ENCODE results near the gene SNX11. TPM values are rescaled to one million over a fixed set of nuclear protein-coding genes. Genes with fewer than 3 reads are reported as not detected.

Gene SNX11
- total RNA-seq, 1 experiment from 2014 or later: 26.8 TPM

- ATAC-seq (no peak), DNase-seq (ENCODE audit: low read depth, low spot score) (no peak)
- H3K27me3 ChIP-seq (ENCODE audit: insufficient read depth, low read length): no peaks in the 10 kb centered on the region
- H3K9me2 ChIP-seq (ENCODE audit: insufficient read depth): no peaks in the 10 kb centered on the region
- TF ChIP-seq ZFX (IDR thresholded peaks at IDR 0.05) (no peak), YY1 (IDR thresholded peaks at IDR 0.05; ENCODE audit: extremely low read depth, insufficient replicate concordance, low read depth, low read length) (no peak), SP1 (IDR thresholded peaks at IDR 0.05; ENCODE audit: low read depth) (no peak), CBX3 (IDR thresholded peaks at IDR 0.05; ENCODE audit: low read depth) (no peak), ATF3 (IDR thresholded peaks at IDR 0.05) (no peak), FOSL1 (IDR thresholded peaks at IDR 0.05; ENCODE audit: low read depth) (no peak), SRF (IDR thresholded peaks at IDR 0.05; ENCODE audit: low read depth) (no peak), TCF7L2 (IDR thresholded peaks at IDR 0.05; ENCODE audit: borderline replicate concordance, extremely low read depth, insufficient read depth, insufficient read length) (no peak), CTCF (IDR thresholded peaks at IDR 0.05 in 2 of 3, conservative IDR thresholded peaks at IDR 0.05 in 1 of 3; ENCODE audit: borderline replicate concordance in 1 of 3, insufficient read depth in 1 of 3, low read depth in 2 of 3, low read length in 2 of 3) (no peak), ZBTB33 (IDR thresholded peaks at IDR 0.05; ENCODE audit: extremely low read depth, insufficient replicate concordance, low read length) (no peak), ZNF274 (IDR thresholded peaks at IDR 0.05; ENCODE audit: low read depth, low read length) (no peak), EGR1 (IDR thresholded peaks at IDR 0.05; ENCODE audit: low read depth) (no peak)
- TF ChIP-seq, protein P1, sequence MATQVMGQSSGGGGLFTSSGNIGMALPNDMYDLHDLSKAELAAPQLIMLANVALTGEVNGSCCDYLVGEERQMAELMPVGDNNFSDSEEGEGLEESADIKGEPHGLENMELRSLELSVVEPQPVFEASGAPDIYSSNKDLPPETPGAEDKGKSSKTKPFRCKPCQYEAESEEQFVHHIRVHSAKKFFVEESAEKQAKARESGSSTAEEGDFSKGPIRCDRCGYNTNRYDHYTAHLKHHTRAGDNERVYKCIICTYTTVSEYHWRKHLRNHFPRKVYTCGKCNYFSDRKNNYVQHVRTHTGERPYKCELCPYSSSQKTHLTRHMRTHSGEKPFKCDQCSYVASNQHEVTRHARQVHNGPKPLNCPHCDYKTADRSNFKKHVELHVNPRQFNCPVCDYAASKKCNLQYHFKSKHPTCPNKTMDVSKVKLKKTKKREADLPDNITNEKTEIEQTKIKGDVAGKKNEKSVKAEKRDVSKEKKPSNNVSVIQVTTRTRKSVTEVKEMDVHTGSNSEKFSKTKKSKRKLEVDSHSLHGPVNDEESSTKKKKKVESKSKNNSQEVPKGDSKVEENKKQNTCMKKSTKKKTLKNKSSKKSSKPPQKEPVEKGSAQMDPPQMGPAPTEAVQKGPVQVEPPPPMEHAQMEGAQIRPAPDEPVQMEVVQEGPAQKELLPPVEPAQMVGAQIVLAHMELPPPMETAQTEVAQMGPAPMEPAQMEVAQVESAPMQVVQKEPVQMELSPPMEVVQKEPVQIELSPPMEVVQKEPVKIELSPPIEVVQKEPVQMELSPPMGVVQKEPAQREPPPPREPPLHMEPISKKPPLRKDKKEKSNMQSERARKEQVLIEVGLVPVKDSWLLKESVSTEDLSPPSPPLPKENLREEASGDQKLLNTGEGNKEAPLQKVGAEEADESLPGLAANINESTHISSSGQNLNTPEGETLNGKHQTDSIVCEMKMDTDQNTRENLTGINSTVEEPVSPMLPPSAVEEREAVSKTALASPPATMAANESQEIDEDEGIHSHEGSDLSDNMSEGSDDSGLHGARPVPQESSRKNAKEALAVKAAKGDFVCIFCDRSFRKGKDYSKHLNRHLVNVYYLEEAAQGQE (IDR thresholded peaks at IDR 0.05; ENCODE audit: low read depth): no peak
- intact Hi-C loops (cut with micrococcal nuclease): no loop called here
- H3K27ac ChIP-seq (ENCODE audit: low read depth, low read length): no peak overlapping the region
- ChIA-PET CTCF (no interaction called here), POLR2A (no interaction called here), RAD21 (ENCODE audit: low non-redundant PET in 1 of 2, low total read pairs in 2 of 2, uncharacterized antibody in 2 of 2, unreplicated experiment in 2 of 2) (no interaction called here)
- no peak overlapping the region for H3K4me2 ChIP-seq (ENCODE audit: low read length)
- no TSS peak for BruUV-seq (replicated peaks)
- H3K4me1 ChIP-seq (ENCODE audit: control insufficient read depth in 1 of 2, insufficient read depth in 2 of 2, low read length in 2 of 2): peaks cover 0 to 15% of the 10 kb centered on the region in 2 experiments; a peak in 2 of 4 replicates
- peaks cover 6 to 7% of the 10 kb centered on the region in 2 experiments; a peak in 2 of 4 replicates for H3K36me3 ChIP-seq (ENCODE audit: control insufficient read depth in 1 of 2, insufficient read depth in 2 of 2, low read length in 2 of 2)
- no peak overlapping the region for H3K4me3 ChIP-seq (replicated peaks in 1 of 2; ENCODE audit: low read depth in 1 of 2, low read length in 2 of 2)
- H3K9me3 ChIP-seq (ENCODE audit: control insufficient read depth in 1 of 2, insufficient read depth in 1 of 2, low read depth in 1 of 2, low read length in 2 of 2): no peaks in the 10 kb centered on the region
- peaks cover 57% of the 10 kb centered on the region for H3K79me2 ChIP-seq (ENCODE audit: insufficient read depth, low read length)
- no peak overlapping the region for H2AFZ ChIP-seq (ENCODE audit: low read depth, low read length, poor library complexity, severe bottlenecking)
- no peak overlapping the region for H3K9ac ChIP-seq (ENCODE audit: low read length)
- no peaks in the 10 kb centered on the region for H4K20me1 ChIP-seq (ENCODE audit: insufficient read depth)
These were observed 3.2 kb downstream of the SNX11 start for GRCh38 chr17:48110761-48111160.
